PC-3 (cell line): Measurements from ENCODE around the gene RETREG3. TPM values are rescaled to one million over a fixed set of nuclear protein-coding genes. Genes with fewer than 3 reads are reported as not detected.

Source experiments
- ATAC-seq: fragments of 200-7000 bp; cut with Tn5 transposase; 2 replicates; pipeline ENCODE4 v1.9.1; 2020; ENCODE audit warnings: mild to moderate bottlenecking, moderate library complexity
- BruUV-seq: library from RNA; stranded (reverse); fragments of 400-500 nt; replicated peaks from 2 replicates; lab custom pipeline; 2021; lab: Mats Ljungman, UMichigan
- CTCF ChIA-PET: fragments of 300-600 bp; sonication (Branson Sonifier 250); formaldehyde crosslinking; loops from one replicate; lab custom pipeline; 2022; ENCODE audit warnings: antibody characterized with exemption; lab: Charles Lee
- POLR2A ChIA-PET: fragments of 300-600 bp; sonication (Branson Sonifier 250); formaldehyde crosslinking; loops from one replicate; lab custom pipeline; 2022; ENCODE audit warnings: antibody characterized with exemption; ENCODE audit not compliant: unreplicated experiment; lab: Charles Lee
- DNase-seq: peaks from one replicate; pipeline ENCODE4 v3.0.0-alpha.2; 2015
- H2AFZ ChIP-seq: fragments of 300-600 bp; sonication (generic); 2 replicates; pipeline ENCODE4 v1.6.0; 2016; ENCODE audit warnings: antibody characterized with exemption, low read length
- H3F3A ChIP-seq: fragments of 300-600 bp; sonication (generic); one replicate; pipeline ENCODE4 v1.6.0; 2017; ENCODE audit warnings: antibody characterized with exemption, low read length, control low read depth, mild to moderate bottlenecking; ENCODE audit not compliant: unreplicated experiment
- H3K27ac ChIP-seq: fragments of 300-600 bp; sonication (generic); 2 replicates; pipeline ENCODE4 v1.5.1; 2016; ENCODE audit warnings: mild to moderate bottlenecking, low read length
- H3K27me3 ChIP-seq: fragments of 300-600 bp; sonication (generic); 2 replicates; pipeline ENCODE4 v1.6.1; 2016; ENCODE audit warnings: low read length, mixed read lengths
- H3K36me3 ChIP-seq: fragments of 300-600 bp; sonication (generic); 2 replicates; pipeline ENCODE4 v1.6.1; 2016; ENCODE audit warnings: low read depth, mixed run types, low read length, mixed read lengths
- H3K4me1 ChIP-seq: fragments of 300-600 bp; sonication (generic); 2 replicates; pipeline ENCODE4 v1.5.1; 2016; ENCODE audit warnings: low read length; ENCODE audit not compliant: insufficient read depth
- H3K4me2 ChIP-seq: fragments of 300-600 bp; sonication (generic); 2 replicates; pipeline ENCODE4 v1.6.0; 2016; ENCODE audit warnings: low read length
- H3K4me3 ChIP-seq: fragments of 300-600 bp; sonication (generic); 2 replicates; pipeline ENCODE4 v1.5.1; 2016; ENCODE audit warnings: mild to moderate bottlenecking, low read length, mixed read lengths
- H3K79me2 ChIP-seq: fragments of 300-600 bp; sonication (generic); 2 replicates; pipeline ENCODE4 v1.6.1; 2017; ENCODE audit warnings: low read length, mixed read lengths
- H3K9ac ChIP-seq: fragments of 300-600 bp; sonication (generic); 2 replicates; pipeline ENCODE4 v1.6.0; 2016; ENCODE audit warnings: mild to moderate bottlenecking, low read length
- H3K9me2 ChIP-seq: fragments of 300-600 bp; sonication (generic); replicated peaks from 2 replicates; pipeline ENCODE4 v1.6.1; 2016; ENCODE audit warnings: mixed run types, low read length, mixed read lengths
- H3K9me3 ChIP-seq: fragments of 300-600 bp; sonication (generic); 2 replicates; pipeline ENCODE4 v1.6.1; 2016; ENCODE audit warnings: low read length, mixed read lengths
- H4K20me1 ChIP-seq: fragments of 300-600 bp; sonication (generic); 2 replicates; pipeline ENCODE4 v1.6.1; 2016; ENCODE audit warnings: low read length, mixed read lengths
- EZH2 ChIP-seq: fragments of 300-600 bp; sonication (generic); IDR thresholded peaks from one replicate; pipeline ENCODE4 v1.6.1; 2017; ENCODE audit warnings: antibody characterized with exemption, mild to moderate bottlenecking, low read length; ENCODE audit not compliant: unreplicated experiment
- EZH2phosphoT487 ChIP-seq: fragments of 300-600 bp; sonication (generic); IDR thresholded peaks from 2 replicates; pipeline ENCODE4 v1.6.1; 2018; ENCODE audit warnings: mild to moderate bottlenecking, antibody characterized with exemption, low read length, borderline replicate concordance
- intact Hi-C: fragments of 100-400 bp; cut with micrococcal nuclease; formaldehyde crosslinking; loops from 2 replicates; pipeline ENCODE4 v1.9.0; 2023
- total RNA-seq: library from RNA; depleted of rRNA; stranded (reverse); fragments of >200 nt; gene quantifications from 2 replicates; pipeline ENCODE4 v1.2.3, GENCODE V29; 2014
- TF ChIP-seq, protein P1 (sequence below): fragments of 300-600 bp; sonication (generic); conservative IDR thresholded peaks from 2 replicates; pipeline ENCODE4 v1.5.1; 2017; ENCODE audit warnings: antibody characterized with exemption, low read depth, mild to moderate bottlenecking, low read length

The RETREG3 gene
- total RNA-seq, 1 experiment from 2014 or later, result 19.3 TPM

DNA sequence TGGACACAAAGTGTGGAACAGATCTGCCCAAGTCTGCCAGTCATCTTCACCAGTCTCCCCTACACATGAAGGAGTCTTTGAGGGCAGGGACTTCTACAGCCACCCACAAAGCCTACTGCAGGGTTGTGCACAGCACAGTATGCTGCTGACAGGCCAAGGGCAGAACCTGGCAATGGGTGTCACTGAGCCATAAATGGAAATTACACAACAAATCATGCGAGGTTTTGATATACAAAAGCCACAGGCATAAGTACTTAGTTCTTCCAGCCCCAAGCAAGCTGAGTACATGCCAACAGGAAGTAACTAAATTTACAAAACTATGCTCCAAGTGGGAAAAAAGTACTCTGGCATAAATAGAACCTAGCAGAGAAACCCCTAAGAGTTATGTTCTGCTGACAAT, 23.8 kb downstream of the RETREG3 start:
- no TSS peak for BruUV-seq
- ChIA-PET CTCF (no interaction called here), POLR2A (no interaction called here)
- intact Hi-C loops, result no loop called here
- Histone ChIP-seq H3K27ac (no peak overlapping the region), H3K9me3 (no peaks in the 10 kb centered on the region), H3F3A (no peaks in the 10 kb centered on the region), H3K79me2 (no peaks in the 10 kb centered on the region), H3K27me3 (no peaks in the 10 kb centered on the region), H3K4me2 (no peak overlapping the region), H3K9ac (no peak overlapping the region), H3K4me3 (no peak overlapping the region), H3K4me1 (no peaks in the 10 kb centered on the region), H3K9me2 (no peaks in the 10 kb centered on the region), H3K36me3 (no peaks in the 10 kb centered on the region; the same call in none of the 2 replicates), H2AFZ (no peak overlapping the region), H4K20me1 (no peaks in the 10 kb centered on the region)
- ATAC-seq (no peak), DNase-seq (no peak)
- TF ChIP-seq EZH2, result no peak
- TF ChIP-seq, protein P1, sequence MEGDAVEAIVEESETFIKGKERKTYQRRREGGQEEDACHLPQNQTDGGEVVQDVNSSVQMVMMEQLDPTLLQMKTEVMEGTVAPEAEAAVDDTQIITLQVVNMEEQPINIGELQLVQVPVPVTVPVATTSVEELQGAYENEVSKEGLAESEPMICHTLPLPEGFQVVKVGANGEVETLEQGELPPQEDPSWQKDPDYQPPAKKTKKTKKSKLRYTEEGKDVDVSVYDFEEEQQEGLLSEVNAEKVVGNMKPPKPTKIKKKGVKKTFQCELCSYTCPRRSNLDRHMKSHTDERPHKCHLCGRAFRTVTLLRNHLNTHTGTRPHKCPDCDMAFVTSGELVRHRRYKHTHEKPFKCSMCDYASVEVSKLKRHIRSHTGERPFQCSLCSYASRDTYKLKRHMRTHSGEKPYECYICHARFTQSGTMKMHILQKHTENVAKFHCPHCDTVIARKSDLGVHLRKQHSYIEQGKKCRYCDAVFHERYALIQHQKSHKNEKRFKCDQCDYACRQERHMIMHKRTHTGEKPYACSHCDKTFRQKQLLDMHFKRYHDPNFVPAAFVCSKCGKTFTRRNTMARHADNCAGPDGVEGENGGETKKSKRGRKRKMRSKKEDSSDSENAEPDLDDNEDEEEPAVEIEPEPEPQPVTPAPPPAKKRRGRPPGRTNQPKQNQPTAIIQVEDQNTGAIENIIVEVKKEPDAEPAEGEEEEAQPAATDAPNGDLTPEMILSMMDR, result no peak
- TF ChIP-seq EZH2phosphoT487, result no peak

DNA sequence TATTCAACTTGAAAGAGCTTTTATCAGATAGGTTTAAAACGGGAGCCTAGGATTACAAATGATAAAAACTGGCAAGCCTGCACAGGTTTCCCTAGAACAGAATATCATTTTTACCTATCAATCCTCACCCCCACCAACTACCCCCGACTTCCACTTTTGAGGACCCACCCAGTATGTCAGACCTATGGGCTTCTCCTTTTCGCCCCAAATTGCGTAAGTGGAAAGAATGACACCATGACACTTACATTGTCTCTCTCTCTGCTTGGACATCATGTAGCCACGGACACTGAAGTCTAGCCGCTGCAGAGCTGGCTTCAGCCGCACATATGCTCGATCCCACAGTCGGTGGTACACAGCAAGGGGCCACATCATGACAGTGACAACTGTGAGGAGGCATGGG, 24.3 kb downstream of the RETREG3 start:
- no peaks in the 10 kb centered on the region for H3K9me3 ChIP-seq
- no peaks in the 10 kb centered on the region for H4K20me1 ChIP-seq
- POLR2A ChIA-PET, result no interaction called here
- no peaks in the 10 kb centered on the region for H3F3A ChIP-seq
- no peak overlapping the region for H3K9ac ChIP-seq
- intact Hi-C loops, result no loop called here
- H3K27me3 ChIP-seq, result no peaks in the 10 kb centered on the region
- DNase-seq (no peak), ATAC-seq (no peak)
- TF ChIP-seq EZH2 (no peak), EZH2phosphoT487 (no peak)
- TF ChIP-seq, protein P1, result no peak
- no TSS peak for BruUV-seq
- H3K9me2 ChIP-seq, result no peaks in the 10 kb centered on the region
- no peaks in the 10 kb centered on the region for H3K79me2 ChIP-seq
- CTCF ChIA-PET, result no interaction called here
- H3K4me2 ChIP-seq, result no peak overlapping the region
- H2AFZ ChIP-seq, result no peak overlapping the region
- H3K4me3 ChIP-seq, result no peak overlapping the region
- no peak overlapping the region for H3K27ac ChIP-seq
- H3K36me3 ChIP-seq, result no peaks in the 10 kb centered on the region; the same call in none of the 2 replicates
- no peaks in the 10 kb centered on the region for H3K4me1 ChIP-seq

DNA sequence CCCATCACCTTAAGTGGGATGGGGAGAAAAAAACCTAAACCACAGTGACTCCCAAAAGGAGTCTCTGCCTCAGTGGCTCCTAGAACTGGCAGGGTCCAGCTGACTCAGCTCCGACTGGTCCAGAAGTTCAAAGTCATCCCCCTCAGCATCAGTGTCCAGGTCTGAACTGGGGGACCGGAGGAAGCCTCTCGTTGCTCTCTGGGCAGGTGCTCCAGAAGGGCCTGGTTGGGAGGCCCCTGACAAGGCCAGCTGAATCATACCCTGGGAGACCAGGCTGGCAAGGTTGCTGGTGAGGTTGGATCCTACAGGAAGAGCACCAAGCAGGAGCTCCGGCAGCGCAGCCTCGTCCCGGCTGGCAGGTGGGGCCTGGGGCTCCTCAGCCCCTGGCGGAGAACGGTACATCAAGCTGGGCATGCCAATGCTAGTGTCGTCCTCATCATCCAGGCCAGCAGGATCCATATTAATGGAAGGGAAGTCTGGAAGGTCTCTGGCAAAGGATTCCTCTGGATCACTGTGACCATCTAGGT, 27.4 kb downstream of the RETREG3 start:
- no peaks in the 10 kb centered on the region for H3K9me3 ChIP-seq
- no peak for DNase-seq
- H3K9me2 ChIP-seq, result no peaks in the 10 kb centered on the region
- no peaks in the 10 kb centered on the region for H3K27me3 ChIP-seq
- TF ChIP-seq EZH2phosphoT487, result no peak
- TF ChIP-seq EZH2, result no peak
- TF ChIP-seq, protein P1, result no peak
- H3F3A ChIP-seq, result peaks cover 4% of the 10 kb centered on the region
- no peak overlapping the region for H3K4me2 ChIP-seq
- H3K79me2 ChIP-seq, result peaks cover 13% of the 10 kb centered on the region
- H2AFZ ChIP-seq, result no peak overlapping the region
- H3K27ac ChIP-seq, result no peak overlapping the region
- no peak overlapping the region for H3K4me3 ChIP-seq
- intact Hi-C loops, result no loop called here
- H3K36me3 ChIP-seq, result no peaks in the 10 kb centered on the region; the same call in none of the 2 replicates
- H3K4me1 ChIP-seq, result peaks cover 4% of the 10 kb centered on the region; the same call in 1 of the 2 replicates
- H4K20me1 ChIP-seq, result no peaks in the 10 kb centered on the region
- POLR2A ChIA-PET, result no interaction called here
- no TSS peak for BruUV-seq
- H3K9ac ChIP-seq, result no peak overlapping the region
- ATAC-seq, result no peak
- CTCF ChIA-PET, result no interaction called here
